ENCODE measurements around the gene B3GNT3. TPM values are rescaled to one million over a fixed set of nuclear protein-coding genes. Genes with fewer than 3 reads are reported as not detected.

Gene B3GNT3
- total and polyA plus RNA-seq, 2 of the 8 experiments (the other 6 are each of a cell fraction or from before 2014, with no cell fraction given): 1.5 TPM

GRCh38 chr19:17860331-17860992 lies 65.5 kb downstream of the B3GNT3 start (continued):
- peak; percentile 51 for TF ChIP-seq SAP30 (IDR thresholded peaks at IDR 0.05; ENCODE audit: insufficient read depth, insufficient replicate concordance, low read length)
- no peak for TF ChIP-seq JUN (IDR thresholded peaks at IDR 0.05; ENCODE audit: low read depth, low read length)
- TF ChIP-seq KDM5A (IDR thresholded peaks at IDR 0.05; ENCODE audit: low read length): no peak
- TF ChIP-seq SIN3A (conservative IDR thresholded peaks at IDR 0.05 in 1 of 2, IDR thresholded peaks at IDR 0.05 in 1 of 2; ENCODE audit: low read depth in 1 of 2, low read length in 2 of 2): 0 out of 4 replicates have a peak, but pooled peaks have one; percentile 41 to 51
- no peak for TF ChIP-seq KDM4A (IDR thresholded peaks at IDR 0.05; ENCODE audit: low read depth, low read length, severe bottlenecking)
- no peak for TF ChIP-seq TAF1 (IDR thresholded peaks at IDR 0.05; ENCODE audit: low read depth, low read length)
